Measurements from ENCODE around the gene PRKCE. TPM values are rescaled to one million over a fixed set of nuclear protein-coding genes. Genes with fewer than 3 reads are reported as not detected.

The PRKCE gene
- total RNA-seq, 1 donor from 2014 or later: 85.0 TPM

DNA sequence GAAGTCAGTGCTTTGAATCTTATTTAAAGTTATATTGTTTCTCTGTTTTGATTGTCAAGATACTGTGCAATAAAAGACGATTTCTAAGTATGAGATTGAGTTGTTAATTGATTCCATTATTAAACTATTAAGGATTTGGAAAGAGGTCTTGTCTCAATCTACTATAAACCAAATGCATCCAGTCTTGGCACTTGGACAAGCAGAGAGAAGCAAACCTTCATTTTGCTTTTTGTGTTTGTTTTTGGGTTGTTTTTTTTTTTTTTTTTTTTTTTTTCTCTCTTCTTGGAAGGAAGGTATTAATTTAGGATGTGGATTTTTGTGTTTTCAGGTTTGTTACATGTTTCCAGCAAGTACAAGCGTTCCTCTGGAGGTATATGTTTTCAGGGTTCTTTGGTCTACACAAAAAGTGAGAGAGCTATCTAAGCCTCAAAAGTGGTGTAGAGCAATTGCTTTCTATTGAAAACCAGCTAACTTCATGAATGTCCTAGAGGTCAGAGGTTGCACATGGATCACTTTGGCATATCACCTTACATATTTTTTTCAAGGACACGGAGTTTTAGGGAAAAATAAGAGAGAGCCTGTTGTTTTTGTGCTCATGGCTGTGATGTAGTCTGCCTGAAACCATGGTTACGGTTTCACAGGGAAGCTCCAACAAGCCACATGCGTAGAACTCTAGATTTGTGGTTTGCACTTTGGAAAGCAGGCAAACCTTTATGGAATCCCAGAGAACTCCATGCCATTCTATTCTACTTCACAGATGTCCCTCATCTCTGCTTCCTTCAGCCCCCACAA is 1.8 kb downstream of the PRKCE start:
- Histone ChIP-seq H3K4me3 (peak overlapping the region; percentile 80), H3K9me3 (no peaks in the 10 kb centered on the region), H3K36me3 (no peaks in the 10 kb centered on the region), H3K27ac (no peak overlapping the region), H3K27me3 (ENCODE audit: low read depth) (no peaks in the 10 kb centered on the region), H3K4me1 (peaks cover 45% of the 10 kb centered on the region)
- ATAC-seq (no peak), DNase-seq (no peak)
- TF ChIP-seq CTCF (IDR thresholded peaks at IDR 0.05): no peak
- intact Hi-C loops (cut with DNase I): no loop called here

- DNase-seq (no peak), ATAC-seq (no peak)
- H3K36me3 ChIP-seq: no peaks in the 10 kb centered on the region
- no peaks in the 10 kb centered on the region for H3K27me3 ChIP-seq (ENCODE audit: low read depth)
- TF ChIP-seq CTCF (IDR thresholded peaks at IDR 0.05): no peak
- intact Hi-C loops (cut with DNase I): no loop called here
- H3K4me1 ChIP-seq: peaks cover 36% of the 10 kb centered on the region
- peak overlapping the region; percentile 80 for H3K4me3 ChIP-seq
- no peak overlapping the region for H3K27ac ChIP-seq
- no peaks in the 10 kb centered on the region for H3K9me3 ChIP-seq
These were observed 2.8 kb downstream of the PRKCE start for GRCh38 chr2:45654250-45654649.

GRCh38 chr2:45661828-45662227 is 10.4 kb downstream of the PRKCE start:
- H3K9me3 ChIP-seq: no peaks in the 10 kb centered on the region
- ATAC-seq: no peak
- H3K36me3 ChIP-seq: no peaks in the 10 kb centered on the region
- H3K4me1 ChIP-seq: no peaks in the 10 kb centered on the region
- no peaks in the 10 kb centered on the region for H3K27me3 ChIP-seq (ENCODE audit: low read depth)
- DNase-seq: no peak
- intact Hi-C loops (cut with DNase I): no loop called here
- no peak overlapping the region for H3K4me3 ChIP-seq
- H3K27ac ChIP-seq: no peak overlapping the region
- no peak for TF ChIP-seq CTCF (IDR thresholded peaks at IDR 0.05)

DNA sequence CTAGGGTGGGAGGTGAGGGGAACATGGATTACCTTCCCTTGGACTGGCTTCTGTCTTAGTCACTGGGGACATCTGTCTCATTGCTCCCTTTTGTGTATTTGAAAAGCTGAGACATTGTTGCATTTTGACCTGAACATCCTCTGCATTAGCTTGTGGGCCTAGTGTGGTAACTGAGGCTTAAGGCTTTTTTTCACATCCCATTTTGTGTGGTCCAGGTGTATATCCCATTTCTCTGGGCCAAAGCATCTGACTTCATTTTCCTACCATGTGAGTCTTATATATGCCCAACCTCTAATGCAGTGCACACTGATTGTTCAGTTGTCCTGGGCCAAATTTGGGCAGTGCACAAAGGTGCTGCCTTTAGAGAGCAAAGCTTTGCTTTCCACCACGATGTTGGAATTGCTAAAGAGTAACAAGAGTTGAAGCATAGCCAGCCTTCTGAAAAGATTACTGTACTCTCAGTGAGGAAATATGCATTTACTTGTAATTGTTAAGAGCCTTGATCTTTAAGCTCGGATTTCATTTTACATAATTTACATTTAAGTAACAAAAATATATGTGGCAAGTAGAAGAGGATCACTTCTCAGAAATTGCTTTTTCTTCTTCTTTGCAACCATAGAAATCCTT is 13.3 kb downstream of the PRKCE start:
- Histone ChIP-seq H3K27me3 (ENCODE audit: low read depth) (no peaks in the 10 kb centered on the region), H3K4me1 (peaks cover 8% of the 10 kb centered on the region), H3K36me3 (no peaks in the 10 kb centered on the region), H3K9me3 (no peaks in the 10 kb centered on the region), H3K4me3 (no peak overlapping the region), H3K27ac (no peak overlapping the region)
- DNase-seq (no peak), ATAC-seq (no peak)
- no peak for TF ChIP-seq CTCF (IDR thresholded peaks at IDR 0.05)
- intact Hi-C loops (cut with DNase I): no loop called here

GRCh38 chr2:45668509-45668908 is 17.0 kb downstream of the PRKCE start:
- intact Hi-C loops (cut with DNase I): no loop called here
- Histone ChIP-seq H3K4me3 (no peak overlapping the region), H3K27me3 (ENCODE audit: low read depth) (no peaks in the 10 kb centered on the region), H3K27ac (no peak overlapping the region), H3K36me3 (no peaks in the 10 kb centered on the region), H3K9me3 (no peaks in the 10 kb centered on the region), H3K4me1 (peaks cover 11% of the 10 kb centered on the region)
- ATAC-seq: no peak
- DNase-seq: no peak
- TF ChIP-seq CTCF (IDR thresholded peaks at IDR 0.05): no peak
